PC-9 (cell line): ENCODE data around the gene POT1.

Experiments
- CTCF ChIP-seq: fragments of 200-600 bp; sonication (generic); conservative IDR thresholded peaks from 2 replicates; pipeline ENCODE4 v1.6.1; 2017; ENCODE audit warnings: mixed run types, antibody characterized with exemption, mild to moderate bottlenecking, moderate library complexity
- EZH2 ChIP-seq: fragments of 200-600 bp; sonication (generic); IDR thresholded peaks from 2 replicates; pipeline ENCODE4 v1.8.0; 2017; ENCODE audit warnings: antibody characterized with exemption, low read depth

GRCh38 chr7:124898531-124898930, 31.1 kb downstream of the POT1 start:
- no peak for TF ChIP-seq CTCF
- no peak for TF ChIP-seq EZH2
